OCI-LY1 (cell line): Measurements from ENCODE around the gene FAM83C.

Experiments used
- H2AFZ ChIP-seq: fragments of 200-600 bp; sonication (generic), shearing (Covaris generic); 2 replicates; pipeline ENCODE4 v1.6.0; 2014; ENCODE audit warnings: antibody characterized with exemption, mild to moderate bottlenecking, low read length
- H3F3A ChIP-seq: fragments of 200-600 bp; sonication (generic), shearing (Covaris generic); 2 replicates; pipeline ENCODE4 v1.6.0; 2014; ENCODE audit warnings: mild to moderate bottlenecking, antibody characterized with exemption, low read length, moderate library complexity; ENCODE audit not compliant: insufficient read depth
- H3K27ac ChIP-seq: fragments of 200-600 bp; sonication (generic); 2 replicates; pipeline ENCODE4 v1.5.1; 2014; ENCODE audit warnings: low read length, mixed run types, mild to moderate bottlenecking, low read depth; ENCODE audit not compliant: poor library complexity, severe bottlenecking
- H3K27me3 ChIP-seq: fragments of 200-600 bp; sonication (generic); 2 replicates; pipeline ENCODE4 v1.6.0; 2014; ENCODE audit warnings: antibody characterized with exemption, mild to moderate bottlenecking, low read length, moderate library complexity; ENCODE audit not compliant: insufficient read depth
- H3K36me3 ChIP-seq: fragments of 200-600 bp; sonication (generic); 2 replicates; pipeline ENCODE4 v1.6.1; 2014; ENCODE audit warnings: mild to moderate bottlenecking, antibody characterized with exemption, low read length, moderate library complexity, mixed read lengths; ENCODE audit not compliant: insufficient read depth
- H3K4me1 ChIP-seq: fragments of 200-600 bp; sonication (generic); 2 replicates; pipeline ENCODE4 v1.5.1; 2014; ENCODE audit warnings: mild to moderate bottlenecking, low read length, moderate library complexity; ENCODE audit not compliant: insufficient read depth, severe bottlenecking
- H3K4me2 ChIP-seq: fragments of 200-600 bp; sonication (generic), shearing (Covaris generic); 2 replicates; pipeline ENCODE4 v1.6.1; 2014; ENCODE audit warnings: low read length
- H3K4me3 ChIP-seq: fragments of 200-600 bp; sonication (generic); 2 replicates; pipeline ENCODE4 v1.5.1; 2014; ENCODE audit warnings: low read length, low read depth, mild to moderate bottlenecking, mixed read lengths; ENCODE audit not compliant: poor library complexity, severe bottlenecking
- H3K79me2 ChIP-seq: fragments of 200-600 bp; shearing (Covaris generic); 2 replicates; pipeline ENCODE4 v1.6.1; 2016; ENCODE audit warnings: mixed run types, low read length, mixed read lengths; ENCODE audit not compliant: insufficient read depth
- H3K9ac ChIP-seq: fragments of 200-600 bp; sonication (generic), shearing (Covaris generic); 2 replicates; pipeline ENCODE4 v1.6.1; 2014; ENCODE audit warnings: mild to moderate bottlenecking, low read length, mixed read lengths
- H3K9me2 ChIP-seq: fragments of 200-600 bp; sonication (generic), shearing (Covaris generic); 2 replicates; pipeline ENCODE4 v1.6.1; 2014; ENCODE audit warnings: low read depth, mild to moderate bottlenecking, low read length, mixed read lengths
- H3K9me3 ChIP-seq: fragments of 200-600 bp; shearing (Covaris generic); 2 replicates; pipeline ENCODE4 v1.6.1; 2014; ENCODE audit warnings: low read length, mixed read lengths
- H4K20me1 ChIP-seq: fragments of 200-600 bp; sonication (generic), shearing (Covaris generic); 2 replicates; pipeline ENCODE4 v1.6.0; 2016; ENCODE audit warnings: mild to moderate bottlenecking, low read length; ENCODE audit not compliant: insufficient read depth
- EZH2 ChIP-seq: fragments of 200-600 bp; sonication (generic), shearing (Covaris generic); IDR thresholded peaks from 2 replicates; pipeline ENCODE4 v1.8.0; 2017; ENCODE audit warnings: borderline replicate concordance, mixed run types, mild to moderate bottlenecking, antibody characterized with exemption, low read length, moderate library complexity, mixed read lengths
- TF ChIP-seq, protein P1 (sequence below): fragments of 200-600 bp; sonication (generic), shearing (Covaris generic); IDR thresholded peaks from 2 replicates; pipeline ENCODE4 v1.5.1; 2017; ENCODE audit warnings: mild to moderate bottlenecking, antibody characterized with exemption, low read length, moderate library complexity, mixed read lengths

Gene FAM83C

DNA sequence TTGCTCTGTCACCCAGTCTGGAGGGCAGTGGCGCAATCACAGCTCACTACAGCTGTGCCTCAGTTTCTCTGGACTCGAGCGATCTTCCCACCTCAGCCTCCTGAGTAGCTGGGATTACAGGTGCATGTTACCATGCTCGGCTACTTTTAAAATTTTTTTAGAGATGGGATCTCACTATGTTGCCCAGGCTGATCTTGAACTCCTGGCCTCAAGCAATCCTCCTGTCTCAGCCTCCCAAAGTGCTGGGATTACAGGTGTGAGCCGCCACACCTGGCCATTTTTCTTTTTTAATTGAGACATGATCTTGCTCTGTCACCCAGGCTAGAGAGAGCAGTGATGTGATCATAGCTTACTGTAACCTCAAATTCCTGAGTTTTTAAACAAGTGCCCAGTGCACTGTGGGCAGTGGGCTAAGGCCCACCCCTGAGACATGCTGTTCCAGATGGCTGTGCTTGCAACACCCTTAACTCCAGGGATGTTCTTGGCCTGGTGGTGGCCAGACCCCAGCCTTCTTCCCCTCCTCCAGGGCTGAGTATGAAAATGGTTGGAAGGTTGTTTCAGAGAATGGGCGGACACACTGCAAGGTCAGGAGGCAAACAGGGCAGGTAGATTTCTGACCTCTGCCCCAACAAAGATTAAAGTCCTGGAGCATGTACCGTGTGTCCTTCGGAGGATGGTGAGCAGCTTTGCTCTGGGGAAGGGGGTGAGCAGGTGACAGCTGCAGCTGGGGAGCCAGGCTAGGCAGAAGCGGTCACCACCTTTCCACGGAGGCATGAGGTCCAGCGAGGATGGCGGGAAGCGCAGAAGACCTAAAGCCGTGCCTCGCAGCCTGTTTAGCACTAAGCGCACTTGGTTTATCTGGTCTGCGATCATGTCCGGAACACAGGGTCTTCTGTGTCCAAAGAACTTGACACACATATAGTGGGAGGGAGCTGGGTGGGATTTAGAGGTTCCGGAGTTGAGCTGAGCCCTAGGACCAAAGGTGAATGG is 1.4 kb upstream of the FAM83C start:
- Histone ChIP-seq H3K4me3 (no peak overlapping the region), H3K9ac (no peak overlapping the region), H3K36me3 (no peaks in the 10 kb centered on the region), H4K20me1 (no peaks in the 10 kb centered on the region), H3K4me2 (no peak overlapping the region), H3K27me3 (peaks cover 4% of the 10 kb centered on the region), H3K9me3 (no peaks in the 10 kb centered on the region), H2AFZ (no peak overlapping the region), H3K27ac (no peak overlapping the region), H3K79me2 (no peaks in the 10 kb centered on the region), H3K4me1 (no peaks in the 10 kb centered on the region), H3F3A (no peaks in the 10 kb centered on the region), H3K9me2 (no peaks in the 10 kb centered on the region)
- TF ChIP-seq, protein P1, sequence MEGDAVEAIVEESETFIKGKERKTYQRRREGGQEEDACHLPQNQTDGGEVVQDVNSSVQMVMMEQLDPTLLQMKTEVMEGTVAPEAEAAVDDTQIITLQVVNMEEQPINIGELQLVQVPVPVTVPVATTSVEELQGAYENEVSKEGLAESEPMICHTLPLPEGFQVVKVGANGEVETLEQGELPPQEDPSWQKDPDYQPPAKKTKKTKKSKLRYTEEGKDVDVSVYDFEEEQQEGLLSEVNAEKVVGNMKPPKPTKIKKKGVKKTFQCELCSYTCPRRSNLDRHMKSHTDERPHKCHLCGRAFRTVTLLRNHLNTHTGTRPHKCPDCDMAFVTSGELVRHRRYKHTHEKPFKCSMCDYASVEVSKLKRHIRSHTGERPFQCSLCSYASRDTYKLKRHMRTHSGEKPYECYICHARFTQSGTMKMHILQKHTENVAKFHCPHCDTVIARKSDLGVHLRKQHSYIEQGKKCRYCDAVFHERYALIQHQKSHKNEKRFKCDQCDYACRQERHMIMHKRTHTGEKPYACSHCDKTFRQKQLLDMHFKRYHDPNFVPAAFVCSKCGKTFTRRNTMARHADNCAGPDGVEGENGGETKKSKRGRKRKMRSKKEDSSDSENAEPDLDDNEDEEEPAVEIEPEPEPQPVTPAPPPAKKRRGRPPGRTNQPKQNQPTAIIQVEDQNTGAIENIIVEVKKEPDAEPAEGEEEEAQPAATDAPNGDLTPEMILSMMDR: no peak
- TF ChIP-seq EZH2: no peak

DNA sequence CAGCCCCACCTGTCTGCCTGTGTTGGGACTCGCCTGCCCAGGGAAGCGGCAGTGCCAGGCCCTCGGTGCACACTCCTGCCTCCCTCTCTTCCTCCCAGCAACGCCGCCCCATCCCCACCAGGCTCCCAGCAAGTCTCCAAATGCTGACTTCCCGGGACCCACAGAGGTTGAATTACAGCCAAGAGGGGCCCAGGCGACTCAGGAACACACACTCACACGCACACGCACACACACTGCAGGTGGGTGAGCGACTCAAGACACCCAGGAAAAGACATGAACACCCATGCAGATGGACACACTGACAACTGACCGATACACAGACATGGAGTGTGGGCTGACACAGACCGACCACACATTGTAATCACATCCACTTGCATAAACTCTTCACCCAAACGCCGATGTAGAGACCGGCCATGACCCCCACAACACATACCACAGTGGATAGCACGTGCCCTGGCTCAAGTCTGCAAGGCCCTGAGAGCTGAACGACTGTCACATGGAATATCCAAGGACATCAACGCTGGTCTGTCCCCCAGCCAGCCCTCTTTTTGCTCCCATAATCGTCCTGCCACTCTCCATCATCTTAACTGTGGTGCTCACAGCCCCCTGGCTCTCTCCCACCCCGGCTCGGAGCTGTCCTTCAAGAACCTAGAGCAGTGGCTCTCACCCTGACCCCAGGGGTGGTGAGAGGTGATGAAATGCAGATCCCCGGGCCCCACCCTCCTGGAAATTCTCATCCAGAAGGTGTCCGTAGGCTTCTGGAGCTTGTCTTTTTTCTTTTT is 470 bp upstream of the FAM83C start:
- Histone ChIP-seq H3K27ac (no peak overlapping the region), H3K9me2 (no peaks in the 10 kb centered on the region), H3K9ac (no peak overlapping the region), H3K36me3 (no peaks in the 10 kb centered on the region), H2AFZ (no peak overlapping the region), H3K9me3 (no peaks in the 10 kb centered on the region), H3K4me2 (no peak overlapping the region), H3K4me3 (no peak overlapping the region), H3K79me2 (no peaks in the 10 kb centered on the region), H3K27me3 (peaks cover 4% of the 10 kb centered on the region), H4K20me1 (no peaks in the 10 kb centered on the region), H3K4me1 (no peaks in the 10 kb centered on the region), H3F3A (no peaks in the 10 kb centered on the region)
- TF ChIP-seq, protein P1: no peak

DNA sequence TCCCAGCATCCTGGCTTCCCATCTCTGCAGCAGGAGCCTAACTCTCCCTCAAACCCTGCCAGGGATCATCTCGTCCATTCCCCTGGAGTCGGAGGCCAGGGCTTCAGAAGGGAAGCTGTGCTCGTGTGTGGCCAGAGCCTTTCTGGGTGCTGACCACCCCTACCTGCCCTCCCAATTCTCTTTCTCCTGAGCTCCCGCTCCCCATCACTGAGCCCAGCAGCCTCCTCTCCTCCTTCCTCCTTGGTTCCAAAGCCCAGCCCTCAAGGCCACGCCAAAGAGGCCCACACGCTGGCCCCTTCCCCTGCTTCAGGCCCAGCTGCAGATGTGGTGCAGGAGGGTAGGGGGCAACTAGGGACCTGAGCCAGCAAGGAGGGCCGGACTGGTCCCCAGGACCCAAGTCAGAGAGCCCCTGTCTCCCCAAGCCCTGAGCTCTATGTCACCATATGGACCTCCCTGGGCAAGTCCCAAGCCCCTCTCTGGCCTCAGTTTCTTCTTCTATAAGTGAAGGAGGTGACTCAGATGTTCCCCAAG is 1.3 kb downstream of the FAM83C start:
- Histone ChIP-seq H3K4me2 (no peak overlapping the region), H3K9me3 (no peaks in the 10 kb centered on the region), H3F3A (no peaks in the 10 kb centered on the region), H3K4me1 (no peaks in the 10 kb centered on the region), H3K36me3 (no peaks in the 10 kb centered on the region), H3K4me3 (no peak overlapping the region), H3K9me2 (no peaks in the 10 kb centered on the region), H3K27me3 (peaks cover 4% of the 10 kb centered on the region; the same call in 1 of the 2 replicates), H4K20me1 (no peaks in the 10 kb centered on the region), H3K27ac (no peak overlapping the region), H3K79me2 (no peaks in the 10 kb centered on the region), H3K9ac (no peak overlapping the region), H2AFZ (no peak overlapping the region)
- TF ChIP-seq, protein P1: no peak
